HTERT RPE-1 (cell line): Measurements from ENCODE around the gene PHKG1.
"Not testable (repeated sequence)": the region's sequence is repeated elsewhere in the genome, so short reads cannot be mapped to it uniquely, and the experiment has no call there.

Experiments used
- in situ Hi-C: fragments of 300-500 bp; cut with MboI; formaldehyde crosslinking; loops from 4 replicates; pipeline ENCODE4 v1.14.3; 2020; ENCODE audit warnings: low sequenced_read_pairs

The PHKG1 gene

DNA sequence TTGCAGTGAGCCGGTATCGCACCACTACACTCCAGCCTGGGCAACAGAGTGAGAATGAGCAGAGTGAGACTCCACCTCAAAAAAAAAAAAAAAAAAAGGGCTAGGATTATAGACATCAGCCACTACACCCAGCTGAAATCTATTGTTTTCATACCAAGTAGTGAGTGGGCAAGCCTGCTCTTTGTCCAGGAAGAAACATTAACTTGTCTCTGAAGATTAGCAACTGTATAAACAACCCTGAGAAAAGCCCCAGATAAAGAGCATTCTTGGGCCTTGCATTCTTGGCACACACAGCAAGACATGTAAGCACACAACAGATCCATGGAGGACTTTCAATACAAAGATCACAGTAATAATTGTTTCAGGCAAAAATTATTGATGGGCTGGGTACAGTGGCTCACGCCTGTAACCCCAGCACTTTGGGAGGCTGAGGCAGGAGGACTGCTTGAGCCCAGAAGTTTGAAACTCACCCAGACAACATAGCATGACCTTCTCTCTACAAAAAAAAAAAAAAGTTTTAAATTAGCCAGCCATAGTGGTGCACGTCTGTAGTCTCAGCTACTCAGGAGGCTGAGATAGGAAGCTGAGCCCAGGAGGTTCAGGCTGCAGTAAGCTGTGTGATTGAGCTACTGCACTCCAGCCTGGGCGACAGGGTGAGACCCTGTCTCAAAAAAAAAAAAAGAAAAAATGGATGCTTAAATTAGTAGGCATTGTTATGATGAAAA is 45.9 kb downstream of the PHKG1 start:
- in situ Hi-C loops = no loop called here

DNA sequence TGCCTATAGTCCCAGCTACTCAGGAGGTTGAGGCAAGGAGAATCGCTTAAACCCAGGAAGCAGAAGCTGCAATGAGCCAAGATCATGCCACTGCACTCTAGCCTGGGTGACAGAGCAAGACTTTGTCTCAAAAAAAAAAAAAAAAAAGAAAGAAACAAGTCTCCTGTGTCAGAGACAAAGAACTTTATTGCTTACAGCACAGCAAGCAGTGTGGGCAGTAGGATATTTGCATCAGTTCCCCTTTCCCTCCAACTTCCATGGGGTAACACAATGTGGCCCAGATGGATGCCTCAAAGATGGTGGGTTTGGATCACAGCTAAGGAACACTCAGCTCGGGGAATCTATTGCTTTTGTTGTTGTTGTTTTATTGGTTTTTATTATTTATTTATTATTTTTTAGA is 47.0 kb downstream of the PHKG1 start:
- in situ Hi-C loops = not testable (repeated sequence)

- in situ Hi-C loops = no loop called here
These were observed 52.0 kb downstream of the PHKG1 start for GRCh38 chr7:56040730-56041129.

DNA sequence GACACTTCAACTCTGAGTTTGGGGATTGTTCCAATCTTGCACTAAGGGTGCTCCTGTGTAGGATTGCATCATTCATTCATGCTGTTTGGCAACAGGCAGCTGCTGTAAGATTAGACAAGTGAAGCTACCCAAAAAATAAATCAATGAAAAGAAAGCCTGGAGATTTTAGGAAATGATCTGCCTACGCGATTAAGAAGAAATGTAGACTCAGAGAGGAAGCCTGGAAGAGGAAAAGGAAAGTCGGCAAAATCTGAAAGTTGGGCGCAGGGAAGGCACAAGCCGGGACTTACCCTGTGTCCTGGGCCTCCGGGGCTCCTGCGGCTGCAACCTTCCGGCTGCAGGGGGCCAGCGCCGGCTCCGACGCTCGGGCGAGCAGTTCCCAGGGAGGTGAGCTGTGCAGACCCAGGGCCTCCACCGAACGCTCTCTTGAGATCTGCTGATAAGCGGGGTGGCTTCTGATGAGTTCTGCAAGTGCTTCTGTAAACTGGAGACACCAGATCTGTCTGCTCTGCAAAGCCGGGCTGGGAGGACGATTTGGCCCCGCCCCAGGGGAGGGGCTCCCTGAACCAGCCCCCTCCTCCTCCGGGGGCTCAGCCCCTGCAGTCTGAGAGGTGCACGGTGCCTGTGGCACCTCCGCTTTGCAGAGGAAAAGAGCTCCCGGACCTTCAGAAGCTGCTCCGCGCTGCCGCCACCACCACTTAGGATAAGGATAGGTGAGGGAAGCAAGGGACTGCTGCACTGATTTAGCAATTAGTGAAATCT is 58.9 kb downstream of the PHKG1 start:
- in situ Hi-C loops = no loop called here

DNA sequence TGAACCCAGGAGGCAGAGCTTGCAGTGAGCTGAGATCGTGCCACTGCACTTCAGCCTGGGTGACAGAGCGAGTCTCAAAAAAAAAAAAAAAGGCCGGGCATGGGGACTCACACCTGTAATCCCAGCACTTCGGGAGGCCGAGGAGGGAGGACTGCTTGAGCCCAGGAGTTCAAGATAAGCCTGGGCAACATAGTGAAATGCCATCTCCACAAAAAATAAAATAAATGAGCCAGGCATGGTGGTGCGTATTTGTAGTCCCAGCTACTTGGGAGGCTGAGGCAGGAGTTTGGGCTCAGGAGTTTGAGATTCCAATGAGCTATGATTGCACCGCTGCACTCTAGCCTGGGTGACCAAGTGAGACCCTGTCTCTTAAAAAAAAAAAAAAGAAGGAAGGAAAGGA is 60.2 kb downstream of the PHKG1 start:
- in situ Hi-C loops = not testable (repeated sequence)

DNA sequence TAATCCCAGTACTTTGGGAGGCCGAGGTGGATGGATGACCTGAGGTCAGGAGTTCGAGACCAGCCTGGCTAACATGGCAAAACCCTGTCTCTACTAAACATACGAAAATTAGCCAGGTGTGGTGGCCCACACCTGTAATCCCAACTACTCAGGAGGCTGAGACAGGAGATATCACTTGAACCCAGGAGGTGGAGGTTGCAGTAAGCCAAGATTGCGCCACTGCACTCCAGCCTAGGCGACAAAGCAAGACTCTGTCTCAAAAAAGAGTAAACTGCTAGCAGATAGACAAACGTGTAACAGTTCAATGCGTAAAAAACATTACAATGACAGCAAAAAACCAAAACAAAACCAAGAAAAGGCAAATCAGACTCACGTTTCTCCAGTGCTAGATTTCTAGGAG is 61.2 kb downstream of the PHKG1 start:
- in situ Hi-C loops = not testable (repeated sequence)

GRCh38 chr7:56030340-56030739 is 62.4 kb downstream of the PHKG1 start:
- in situ Hi-C loops = no loop called here
